Upper lobe of left lung (tissue), 4 donors: ENCODE data around the gene HHAT.

Experiments used
- EP300 ChIP-seq, 4 donors: sonication (generic); formaldehyde crosslinking; IDR thresholded peaks; one replicate each; pipeline ENCODE4 v1.5.1; 2017; ENCODE audit warnings: antibody characterized with exemption in 4 of 4, control low read depth in 2 of 4
- POLR2A ChIP-seq, 4 donors: fragments of 450-650 bp; IDR thresholded peaks; one replicate each; pipeline ENCODE4 v1.5.1; 2016 to 2017; ENCODE audit warnings: antibody characterized with exemption in 4 of 4, mild to moderate bottlenecking in 2 of 4
- TF ChIP-seq, protein P1 (sequence below), 6 experiments: fragments of 450-650 bp in 4 of 6; fragments of 200-600 bp in 2 of 6; sonication (generic) in 2 of 6; IDR thresholded peaks; one replicate each; pipeline ENCODE4 v1.5.1; 2016 to 2019; ENCODE audit warnings: antibody characterized with exemption in 6 of 6

DNA sequence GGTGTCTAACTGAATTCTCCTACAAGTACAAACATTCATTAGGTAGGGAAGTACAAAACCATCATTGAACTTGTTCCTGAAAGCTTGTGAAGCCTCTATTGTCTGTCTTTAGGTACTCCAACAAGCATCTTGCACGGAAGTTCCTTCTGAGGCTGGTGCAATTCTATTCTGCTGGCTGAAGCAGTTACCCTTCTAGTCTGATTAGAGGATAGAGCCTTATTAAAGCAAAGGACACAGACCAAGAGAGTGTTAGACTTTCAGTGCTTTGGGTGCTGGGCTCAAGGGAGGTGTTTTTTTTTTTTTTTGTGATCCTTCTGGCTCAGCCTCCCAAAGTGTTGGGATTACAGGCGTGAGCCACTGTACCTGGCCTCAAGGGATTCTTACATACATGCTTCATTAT, 43.8 kb downstream of the HHAT start:
- TF ChIP-seq EP300 (IDR thresholded peaks at IDR 0.05) (no peak), POLR2A (IDR thresholded peaks at IDR 0.05) (no peak)
- TF ChIP-seq, protein P1, sequence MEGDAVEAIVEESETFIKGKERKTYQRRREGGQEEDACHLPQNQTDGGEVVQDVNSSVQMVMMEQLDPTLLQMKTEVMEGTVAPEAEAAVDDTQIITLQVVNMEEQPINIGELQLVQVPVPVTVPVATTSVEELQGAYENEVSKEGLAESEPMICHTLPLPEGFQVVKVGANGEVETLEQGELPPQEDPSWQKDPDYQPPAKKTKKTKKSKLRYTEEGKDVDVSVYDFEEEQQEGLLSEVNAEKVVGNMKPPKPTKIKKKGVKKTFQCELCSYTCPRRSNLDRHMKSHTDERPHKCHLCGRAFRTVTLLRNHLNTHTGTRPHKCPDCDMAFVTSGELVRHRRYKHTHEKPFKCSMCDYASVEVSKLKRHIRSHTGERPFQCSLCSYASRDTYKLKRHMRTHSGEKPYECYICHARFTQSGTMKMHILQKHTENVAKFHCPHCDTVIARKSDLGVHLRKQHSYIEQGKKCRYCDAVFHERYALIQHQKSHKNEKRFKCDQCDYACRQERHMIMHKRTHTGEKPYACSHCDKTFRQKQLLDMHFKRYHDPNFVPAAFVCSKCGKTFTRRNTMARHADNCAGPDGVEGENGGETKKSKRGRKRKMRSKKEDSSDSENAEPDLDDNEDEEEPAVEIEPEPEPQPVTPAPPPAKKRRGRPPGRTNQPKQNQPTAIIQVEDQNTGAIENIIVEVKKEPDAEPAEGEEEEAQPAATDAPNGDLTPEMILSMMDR (IDR thresholded peaks at IDR 0.05): no peak
